HG03439 (cell line): ENCODE measurements around the gene LGALS3.

ENCODE experiments used
- ATAC-seq: cut with Tn5 transposase; IDR thresholded peaks from one replicate; pipeline ENCODE4 v1.9.1; 2021; ENCODE audit warnings: mild to moderate bottlenecking, moderate library complexity; ENCODE audit not compliant: unreplicated experiment

LGALS3 gene

DNA sequence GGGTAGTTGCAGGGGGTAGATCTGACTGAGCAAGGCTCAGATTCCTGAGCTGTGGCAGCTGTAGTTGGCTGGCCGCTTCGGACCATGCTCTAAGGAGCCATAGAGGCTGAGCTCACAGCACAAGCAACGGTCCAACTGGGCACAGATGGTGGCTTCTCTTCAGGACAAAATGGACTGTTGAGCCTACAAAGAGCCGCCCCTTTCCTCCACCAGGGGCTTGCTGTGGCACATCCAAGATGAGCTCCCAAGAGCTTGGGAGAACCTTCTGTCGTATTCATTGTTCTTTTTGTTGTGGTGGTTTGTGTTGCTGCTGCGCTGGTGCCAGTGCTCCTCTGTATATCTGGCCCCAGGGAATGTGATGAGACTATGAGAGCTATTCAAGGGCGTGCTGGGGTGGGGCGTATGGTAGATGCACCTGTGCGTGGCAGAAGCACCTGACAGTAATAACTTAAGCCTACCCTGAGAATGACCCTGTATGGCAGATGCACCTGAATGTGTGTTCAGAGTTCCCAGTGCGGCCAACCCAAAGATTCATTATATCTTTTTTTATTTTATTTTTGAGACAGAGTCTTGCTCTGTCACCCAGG, 17.8 kb upstream of the LGALS3 start:
- no peak for ATAC-seq

DNA sequence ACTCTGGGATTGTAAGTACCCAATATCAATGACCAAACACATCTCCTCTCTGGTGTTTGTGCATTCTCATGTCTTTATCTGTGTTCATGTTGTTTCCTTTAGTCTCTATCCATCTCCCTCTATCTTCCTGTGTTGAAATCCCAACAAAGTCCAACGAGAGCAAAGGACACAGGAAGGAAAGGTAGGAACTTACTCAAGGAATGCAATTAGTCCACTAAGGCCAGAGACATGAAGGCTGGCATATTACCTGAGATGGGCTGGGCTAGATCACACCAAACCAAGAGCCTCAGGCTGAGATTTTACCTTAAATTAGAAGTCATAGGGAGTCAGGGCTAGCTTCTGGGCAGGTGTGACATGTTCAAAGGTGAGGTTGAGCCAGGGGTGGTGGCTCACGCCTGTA, 14.3 kb upstream of the LGALS3 start:
- no peak for ATAC-seq

DNA sequence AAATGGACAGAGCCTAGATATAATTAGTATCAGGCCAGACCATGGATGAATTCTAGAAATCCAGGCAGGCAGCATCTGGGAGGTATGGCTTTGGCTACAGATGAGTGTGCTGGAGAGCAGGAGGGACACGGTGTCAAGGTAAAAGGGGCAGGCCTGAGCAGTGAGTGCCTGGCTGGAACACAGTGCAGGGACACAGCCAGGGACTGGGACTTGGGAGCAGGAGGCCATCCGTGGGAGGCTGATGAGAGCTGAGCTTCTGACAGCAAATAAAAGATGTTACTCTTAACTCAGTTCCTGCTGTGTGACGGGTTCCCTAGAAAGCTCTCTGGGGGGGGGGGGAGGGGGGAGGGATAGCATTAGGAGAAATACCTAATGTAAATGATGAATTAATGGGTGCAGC, 13.6 kb upstream of the LGALS3 start:
- ATAC-seq, result no peak

DNA sequence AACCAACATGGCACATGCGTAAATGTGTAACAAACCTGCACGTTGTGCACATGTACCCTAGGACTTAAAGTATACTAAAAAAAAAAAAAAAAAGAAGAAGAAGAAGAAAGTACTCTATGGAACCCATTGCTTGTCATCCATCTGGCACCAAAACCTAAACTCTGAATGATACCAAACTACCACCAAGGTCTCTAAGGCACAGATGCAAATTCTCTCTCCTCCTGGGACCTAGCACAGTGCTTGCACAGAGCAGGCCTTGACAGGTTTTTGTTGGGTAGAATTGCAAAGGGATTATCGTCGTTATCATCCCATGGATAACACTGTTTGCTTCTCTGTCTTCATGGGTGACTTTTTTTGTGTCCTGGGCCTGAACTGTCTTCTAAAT, 13.2 kb upstream of the LGALS3 start:
- ATAC-seq, result no peak

DNA sequence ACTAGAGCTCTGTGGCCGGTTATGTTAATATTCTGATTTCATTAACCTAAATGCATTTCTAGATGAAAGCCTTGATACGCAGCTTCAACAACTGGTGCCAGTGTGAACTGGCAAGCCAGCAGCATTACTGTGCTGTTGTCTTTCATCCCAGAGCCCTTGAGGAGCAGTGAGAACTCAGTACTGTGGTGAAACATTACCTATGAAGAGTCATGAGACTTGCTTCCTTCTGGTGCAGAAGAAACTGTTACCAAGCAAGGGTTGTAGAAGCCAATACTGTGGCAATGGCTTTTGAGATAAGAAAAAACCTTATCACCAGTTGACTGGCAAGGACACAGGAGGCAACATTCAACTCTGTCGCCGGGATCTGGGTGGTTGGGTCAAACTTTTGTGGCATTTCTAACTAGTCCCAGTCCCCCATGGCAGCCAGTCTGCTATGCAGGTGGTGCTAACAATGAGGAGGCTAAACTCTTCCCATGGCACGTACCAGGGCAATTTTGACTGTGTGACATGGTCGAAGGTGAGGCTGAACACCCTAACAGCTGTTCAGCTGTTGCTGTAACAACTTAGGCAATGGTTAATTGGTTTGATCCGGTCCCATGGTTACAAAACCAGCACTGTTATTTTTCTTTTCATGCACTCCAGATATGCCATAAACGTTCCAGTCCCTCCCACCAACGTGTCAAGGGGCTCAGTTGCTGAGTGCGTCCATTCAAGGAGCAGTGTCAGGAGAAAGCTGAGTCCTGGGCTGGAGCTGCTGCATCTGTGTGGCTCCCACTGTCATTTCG, 12.6 kb upstream of the LGALS3 start:
- no peak for ATAC-seq

DNA sequence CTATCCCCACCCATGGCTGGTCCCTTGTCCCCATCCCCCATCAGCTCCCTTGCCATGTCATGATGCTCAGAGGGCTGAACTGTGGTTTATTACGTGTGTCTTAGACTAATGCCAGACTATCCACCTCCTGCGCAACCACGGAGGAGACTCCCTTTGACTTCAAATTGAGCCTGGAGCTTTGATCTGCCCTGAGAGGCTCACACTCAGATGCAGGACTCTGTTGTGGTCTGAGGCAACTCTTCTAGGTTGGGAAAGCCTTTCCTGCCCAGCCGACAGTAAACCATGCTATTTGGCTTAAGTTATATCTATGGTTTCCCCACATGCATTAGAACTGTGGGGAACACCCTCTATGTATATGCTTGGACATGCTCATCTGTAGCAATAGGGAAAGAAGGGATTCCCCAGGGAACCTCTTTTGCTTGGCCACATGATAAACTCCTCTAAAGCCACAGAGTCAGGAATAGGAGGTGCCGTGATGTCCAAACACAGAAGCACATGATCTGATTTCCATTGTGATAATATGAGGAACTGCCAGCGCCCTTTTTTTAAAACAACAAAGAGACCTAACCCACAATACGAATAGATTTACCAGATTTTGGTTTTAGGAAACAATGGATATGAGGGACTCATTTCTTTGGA, 11.1 kb upstream of the LGALS3 start:
- ATAC-seq, result no peak

DNA sequence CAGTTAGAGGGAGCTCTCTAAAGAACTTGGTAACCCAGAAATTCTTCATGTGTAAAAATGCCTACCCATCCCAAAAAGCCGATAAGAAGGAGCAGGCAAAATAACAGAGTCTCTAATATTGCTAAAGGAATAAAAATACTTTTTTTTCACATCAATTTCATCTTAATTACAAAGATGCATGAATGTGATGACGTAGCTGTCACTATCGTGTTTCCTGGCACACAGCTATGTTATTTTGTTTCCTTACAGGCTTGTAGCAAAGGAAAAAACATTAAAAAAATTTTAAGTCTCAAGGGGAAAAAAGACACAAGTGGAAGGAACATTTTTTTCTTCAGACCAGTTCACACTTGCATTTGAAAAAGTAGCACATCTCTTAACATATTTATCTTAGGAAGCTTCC, 10.3 kb upstream of the LGALS3 start:
- ATAC-seq, result no peak

DNA sequence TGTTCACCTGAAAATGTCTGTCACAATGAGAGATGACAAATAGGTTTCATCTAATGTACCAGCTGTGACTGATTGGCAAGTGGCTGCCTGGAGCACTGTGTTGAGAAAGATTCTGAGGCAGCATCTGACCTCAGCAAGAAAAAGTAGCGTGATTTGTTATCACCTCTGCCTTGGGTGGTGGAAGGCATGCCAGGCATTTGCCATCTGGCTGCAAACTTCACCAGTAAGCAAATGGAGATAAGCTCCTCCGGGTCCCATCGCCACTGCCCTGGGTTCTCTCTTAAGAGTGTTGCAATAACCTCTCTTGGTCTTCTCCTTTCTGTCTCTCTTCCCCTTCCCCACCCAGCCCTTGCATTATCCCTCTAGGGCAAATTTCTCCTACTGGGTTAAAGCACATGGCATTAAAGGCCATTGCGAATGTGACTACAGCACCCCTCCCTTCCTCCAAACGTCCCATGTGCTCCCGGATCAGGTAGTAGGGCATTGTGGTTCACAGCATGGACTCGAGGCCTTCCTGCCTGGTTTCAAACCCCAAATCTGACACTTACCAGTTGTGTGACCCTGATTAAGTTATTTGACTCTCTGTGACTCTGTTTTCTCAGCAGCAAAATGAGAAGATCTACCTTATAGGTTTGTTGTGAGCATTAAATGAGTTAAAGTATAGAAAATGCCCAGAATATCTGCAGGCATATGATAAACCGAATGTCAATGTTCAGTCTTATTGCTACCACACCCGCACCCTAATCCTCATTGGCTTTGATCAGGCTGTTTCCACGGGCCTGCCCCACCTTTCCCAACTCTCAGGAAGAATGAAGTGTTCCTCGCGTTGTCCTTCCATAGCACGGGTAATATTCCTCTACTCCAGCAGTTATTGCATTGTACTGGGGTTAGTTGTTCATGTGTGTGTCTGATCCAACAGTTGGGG, 8.2 kb upstream of the LGALS3 start:
- ATAC-seq, result no peak

DNA sequence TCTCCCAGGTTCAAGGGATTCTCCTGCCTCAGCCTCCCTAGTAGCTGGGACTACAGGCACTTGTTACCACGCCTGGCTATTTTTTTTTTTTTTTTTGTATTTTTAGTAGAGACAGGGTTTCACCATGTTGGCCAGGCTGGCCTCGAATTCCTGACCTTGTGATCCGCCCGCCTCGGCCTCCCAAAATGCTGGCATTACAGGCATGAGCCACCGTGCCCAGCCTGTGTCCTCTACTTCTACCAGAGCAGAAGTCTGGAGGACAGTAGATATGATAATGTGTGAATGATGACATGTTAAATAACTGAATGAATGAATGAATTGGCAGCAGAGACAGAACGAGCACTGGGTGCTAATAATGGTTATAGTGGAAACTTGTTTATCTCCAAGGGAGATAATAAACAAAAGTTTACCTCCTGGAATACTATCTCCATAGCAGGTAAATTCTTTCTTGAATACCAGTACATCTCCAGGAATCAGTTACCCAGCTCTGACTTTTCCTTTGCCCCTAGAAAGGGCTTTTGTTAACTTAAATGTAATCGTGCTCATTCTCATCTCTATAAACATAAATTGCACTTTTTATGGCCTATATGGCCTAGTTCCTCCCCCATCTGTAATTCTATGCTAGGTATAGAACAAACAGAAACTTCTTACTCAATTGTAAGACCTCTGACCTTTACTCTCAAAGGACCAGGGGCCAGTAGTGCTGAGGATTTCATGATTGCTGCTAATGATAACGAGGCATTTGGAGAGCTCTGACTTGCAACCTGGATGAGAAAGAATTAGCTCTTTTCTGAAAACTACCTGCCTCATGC, 7.2 kb upstream of the LGALS3 start:
- ATAC-seq, result no peak

DNA sequence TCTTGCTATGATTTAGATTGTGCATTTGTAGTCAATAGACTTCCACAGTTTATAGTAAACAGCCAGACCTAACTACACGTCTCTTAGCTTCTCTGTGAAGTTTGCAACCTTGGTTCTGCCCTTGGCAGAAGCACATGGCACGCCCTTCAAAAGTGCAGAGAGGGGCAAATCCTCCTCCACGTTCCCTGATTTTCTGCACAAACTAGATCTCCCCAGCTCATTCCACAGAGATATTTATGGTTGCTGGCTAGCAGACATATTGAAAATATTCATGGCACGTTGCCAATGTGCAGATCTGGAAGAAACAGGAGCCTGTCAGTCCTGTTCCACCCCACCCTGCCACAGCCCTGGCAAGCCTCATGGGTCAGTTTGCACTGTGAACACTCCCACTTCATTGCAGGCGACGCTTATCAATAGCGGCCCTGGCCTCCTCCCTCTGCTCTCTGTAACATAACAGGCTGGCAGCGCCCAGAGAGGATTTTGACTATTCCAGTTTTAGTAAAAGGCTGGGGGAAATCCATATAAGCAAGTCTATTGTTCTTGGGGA, 6.5 kb upstream of the LGALS3 start:
- no peak for ATAC-seq

DNA sequence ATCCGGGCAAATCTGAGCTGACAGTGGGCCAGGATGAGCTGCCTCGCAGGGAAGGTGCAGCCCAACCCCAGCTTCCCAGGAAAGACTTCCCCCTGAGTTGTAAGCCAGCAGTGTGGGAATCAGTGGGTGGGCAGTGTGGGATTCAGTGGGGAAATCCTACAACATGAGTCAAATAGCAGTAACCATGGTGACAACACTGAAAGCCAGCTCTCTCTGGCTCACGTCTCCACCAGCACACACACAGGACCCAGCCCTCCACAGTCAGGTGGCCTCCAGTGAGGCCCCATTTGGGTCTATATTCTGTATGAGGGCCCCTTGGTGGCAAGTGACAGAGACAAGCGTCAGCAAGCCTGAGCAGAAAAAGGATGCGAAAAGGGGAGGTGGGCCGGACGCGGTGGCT, 6.0 kb upstream of the LGALS3 start:
- no peak for ATAC-seq

DNA sequence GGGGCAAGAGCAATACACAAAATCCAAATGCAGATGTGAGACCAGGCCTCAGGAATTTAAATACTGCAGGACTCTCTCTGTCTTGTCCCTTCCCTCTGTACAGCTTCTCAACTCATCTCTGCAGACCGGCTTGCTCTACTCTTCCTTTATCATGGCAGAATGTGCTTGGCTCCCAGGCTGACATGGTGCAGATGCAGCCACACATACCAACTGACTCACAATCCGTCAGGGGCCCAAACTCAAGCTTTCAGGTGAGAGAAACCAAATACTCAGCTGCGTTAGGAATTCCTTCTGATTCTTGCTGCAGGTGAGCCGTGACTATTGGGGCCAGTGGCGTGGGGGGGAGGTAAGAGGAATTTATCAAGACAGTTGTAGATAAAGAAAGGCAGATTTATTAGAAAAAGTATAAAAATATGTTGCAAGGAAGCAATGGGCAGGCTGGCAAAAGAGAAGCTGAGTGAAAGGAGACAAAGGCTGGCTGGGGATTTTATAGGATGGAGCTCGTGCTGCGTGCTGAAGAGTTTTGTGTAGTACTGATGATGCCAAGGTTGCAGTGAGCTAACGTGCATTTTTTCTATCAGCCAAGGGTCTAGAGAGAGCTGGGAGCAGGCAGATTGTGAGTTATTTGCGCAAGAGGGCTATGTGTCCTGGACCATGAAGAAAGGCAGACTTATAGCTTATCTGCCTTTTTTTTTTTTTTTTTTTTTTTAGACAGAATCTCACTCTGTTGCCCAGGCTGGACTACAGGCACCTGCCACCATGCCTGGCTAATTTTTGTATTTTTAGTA, 5.0 kb upstream of the LGALS3 start:
- no peak for ATAC-seq

DNA sequence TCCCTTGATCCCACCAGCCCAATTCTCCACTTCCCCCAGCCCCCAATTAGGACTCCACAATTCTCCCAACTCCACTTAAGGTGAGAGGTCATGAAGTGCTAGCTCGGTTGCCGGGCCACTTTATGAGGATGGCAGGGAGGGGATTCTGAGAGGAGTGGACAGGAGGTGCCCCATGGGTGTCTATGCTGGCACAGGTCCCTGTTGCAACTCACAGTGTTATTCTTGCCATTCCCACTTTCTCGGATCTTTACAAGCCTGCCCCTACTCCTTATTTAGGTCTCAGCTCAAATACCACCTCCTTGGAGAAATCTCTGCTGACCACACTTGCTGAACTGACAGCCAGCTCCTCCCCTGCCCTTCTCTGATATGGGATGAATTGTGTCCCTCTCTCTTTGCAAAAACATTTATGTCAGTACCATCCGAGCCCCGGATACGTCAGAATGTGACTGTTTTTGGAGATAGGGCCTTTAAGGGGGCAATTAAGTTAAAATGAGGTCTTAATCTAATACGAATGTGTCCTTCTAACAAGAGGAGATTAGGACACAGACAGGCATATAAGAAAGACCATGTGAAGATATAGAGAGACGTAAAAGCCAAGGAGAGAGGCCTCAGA, 4.2 kb upstream of the LGALS3 start:
- ATAC-seq, result no peak

DNA sequence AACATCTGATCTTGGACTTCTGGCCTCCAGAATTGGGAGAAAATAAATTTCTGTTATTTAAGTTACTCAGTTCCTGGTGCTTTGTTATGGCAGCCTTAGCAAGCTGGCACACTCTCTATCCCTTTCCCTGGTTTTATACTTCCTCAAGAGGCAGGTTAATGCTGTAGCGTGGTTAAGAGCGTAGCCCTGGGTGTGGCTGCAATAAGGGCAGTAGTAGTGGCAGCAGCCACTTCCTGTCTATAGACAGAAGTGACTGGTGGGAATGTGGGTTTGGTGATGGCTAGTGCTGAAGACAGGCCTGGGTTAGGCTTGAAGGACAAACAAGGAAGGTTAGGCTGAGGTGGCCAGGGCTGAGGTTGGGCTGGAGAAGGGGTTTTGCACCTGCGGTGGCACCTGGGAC, 3.6 kb upstream of the LGALS3 start:
- no peak for ATAC-seq

DNA sequence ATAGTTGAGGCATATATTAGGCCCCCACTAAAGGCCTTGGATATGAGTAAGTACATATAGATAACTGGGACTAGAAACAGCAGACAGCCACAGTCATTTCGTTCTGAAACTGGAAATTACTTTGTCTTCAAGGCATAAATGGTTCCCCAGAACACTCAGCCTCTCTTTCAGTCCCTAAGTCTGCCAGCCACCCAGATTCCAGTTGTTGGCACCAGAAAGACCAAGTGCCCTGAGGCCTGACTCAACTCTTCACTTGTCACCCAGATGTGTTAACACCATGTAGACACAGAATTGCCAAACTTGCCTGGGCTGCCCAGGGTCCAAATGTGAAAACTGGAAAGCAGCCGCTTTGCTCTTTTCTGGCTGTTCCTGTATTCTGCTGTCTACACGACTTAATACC, 3.0 kb upstream of the LGALS3 start:
- no peak for ATAC-seq

DNA sequence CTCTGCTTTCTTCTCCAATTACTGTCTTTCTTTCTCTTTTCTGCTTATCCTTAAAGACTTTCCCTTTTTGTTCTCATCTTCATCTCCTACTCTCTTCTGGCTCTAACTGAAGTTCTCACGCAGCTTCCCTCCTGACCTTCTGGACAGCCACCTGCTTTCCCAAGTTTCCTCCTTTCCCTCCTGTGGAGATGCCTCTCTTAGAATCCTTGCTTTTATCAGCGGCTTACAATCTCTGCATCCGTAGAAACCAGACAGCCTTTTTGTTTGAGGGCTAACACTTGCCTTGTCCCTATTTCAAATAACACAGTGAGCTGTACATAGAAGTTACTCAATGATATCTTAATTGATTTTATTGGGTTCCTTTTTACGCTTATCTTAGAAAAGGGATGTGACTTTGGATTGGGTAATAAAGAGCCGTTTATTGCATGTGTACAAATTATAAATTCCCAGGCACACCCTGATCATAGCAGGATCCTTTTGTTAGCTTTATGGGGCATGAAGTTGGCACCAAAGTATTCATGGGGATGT, 2.1 kb upstream of the LGALS3 start:
- ATAC-seq, result no peak

DNA sequence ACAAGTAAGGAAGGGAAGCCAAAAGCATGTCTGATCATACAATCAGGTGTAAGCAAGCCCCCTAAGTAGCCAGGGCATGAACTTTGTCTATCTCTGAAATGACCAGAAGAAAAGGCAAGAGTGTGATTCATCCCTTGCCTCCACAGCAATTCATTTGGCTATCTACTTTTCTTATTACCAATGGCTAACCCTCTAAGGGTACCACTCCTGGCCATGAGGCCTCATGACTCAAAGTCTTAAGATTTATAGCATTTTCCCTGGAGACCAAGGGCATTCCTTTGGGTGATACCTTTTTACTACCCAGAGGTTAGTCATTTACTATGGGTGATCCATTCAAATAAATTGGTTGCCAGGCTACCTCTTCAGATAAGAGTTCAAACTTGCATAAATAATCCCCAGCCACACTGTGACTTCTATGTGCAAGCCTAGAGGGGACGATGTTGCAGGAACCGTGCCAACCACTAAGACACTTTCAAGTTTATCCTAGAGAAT, 1.5 kb upstream of the LGALS3 start:
- ATAC-seq, result no peak

DNA sequence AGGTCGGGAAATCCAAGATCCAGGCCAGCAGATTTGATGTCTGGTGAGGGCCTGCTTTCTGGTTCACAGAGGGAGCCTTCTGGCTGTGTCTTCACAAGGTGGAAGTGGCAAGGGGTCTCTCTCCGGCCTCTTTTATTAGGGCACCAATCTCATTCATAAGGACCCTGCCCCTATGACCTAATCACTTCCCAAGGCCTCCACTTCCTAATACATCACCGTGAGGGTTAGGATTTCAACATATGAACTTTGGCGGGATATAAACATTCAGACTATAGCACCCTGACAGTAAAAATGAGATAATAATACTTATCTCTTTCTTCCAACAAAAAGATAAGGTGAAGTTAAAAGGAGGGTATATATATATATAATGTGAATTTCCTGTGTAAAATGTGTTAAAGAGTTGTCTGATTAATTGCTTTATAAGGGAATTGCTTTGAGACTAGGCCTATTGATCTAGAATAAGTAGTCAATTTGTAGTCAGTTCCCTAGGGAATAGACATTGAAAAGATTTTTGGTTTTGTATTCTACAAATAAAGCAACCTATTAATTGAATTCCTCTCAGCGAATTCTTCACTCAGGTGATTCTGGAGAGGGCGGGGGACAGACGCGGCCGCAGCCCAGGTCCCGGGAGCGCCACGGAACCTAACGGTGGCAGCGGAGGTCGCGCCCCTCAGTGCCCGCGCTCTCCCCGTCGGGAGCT, 516 bp upstream of the LGALS3 start:
- ATAC-seq, result no peak
